Activated CD8-positive, alpha-beta memory T cell treated with anti-CD3 and anti-CD28 coated beads, Interleukin-2, amount 50 U/mL, for 1 hour (primary cell): Measurements from ENCODE around the gene DACT3.

Experiments
- DNase-seq: peaks from one replicate; pipeline ENCODE4 v3.0.0-alpha.2; 2020; ENCODE audit errors: extremely low read depth

DACT3 gene

GRCh38 chr19:46668662-46669061 is 7.7 kb upstream of the DACT3 start:
- DNase-seq, result no peak

GRCh38 chr19:46665072-46665471 is 4.1 kb upstream of the DACT3 start:
- DNase-seq, result no peak

GRCh38 chr19:46661735-46662592 is 982 bp upstream of the DACT3 start:
- peak; percentile 40 for DNase-seq

DNA sequence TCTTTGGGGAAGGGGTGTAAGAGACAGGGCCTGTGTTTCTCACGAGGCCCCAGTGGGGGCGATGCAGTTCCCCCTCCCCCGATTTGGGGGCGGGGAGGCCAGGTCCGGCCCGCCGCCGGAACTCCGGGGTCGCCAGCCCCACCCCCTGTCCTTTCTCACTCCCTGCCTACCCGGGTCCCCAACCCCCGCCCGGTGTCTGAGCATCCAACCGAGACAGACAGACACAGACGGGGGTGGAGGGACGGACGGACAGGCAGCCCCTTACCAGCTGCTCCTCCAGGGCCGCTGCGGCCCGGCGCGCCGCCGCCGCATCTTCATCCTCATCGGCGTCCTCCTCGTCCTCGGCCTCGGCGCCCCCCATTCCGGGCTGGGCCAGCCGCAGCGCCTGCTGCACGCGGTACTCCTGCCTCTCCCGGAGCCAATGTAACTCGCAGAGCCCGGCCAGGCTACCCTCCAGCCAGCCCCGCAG is 397 bp downstream of the DACT3 start:
- no peak for DNase-seq

DNA sequence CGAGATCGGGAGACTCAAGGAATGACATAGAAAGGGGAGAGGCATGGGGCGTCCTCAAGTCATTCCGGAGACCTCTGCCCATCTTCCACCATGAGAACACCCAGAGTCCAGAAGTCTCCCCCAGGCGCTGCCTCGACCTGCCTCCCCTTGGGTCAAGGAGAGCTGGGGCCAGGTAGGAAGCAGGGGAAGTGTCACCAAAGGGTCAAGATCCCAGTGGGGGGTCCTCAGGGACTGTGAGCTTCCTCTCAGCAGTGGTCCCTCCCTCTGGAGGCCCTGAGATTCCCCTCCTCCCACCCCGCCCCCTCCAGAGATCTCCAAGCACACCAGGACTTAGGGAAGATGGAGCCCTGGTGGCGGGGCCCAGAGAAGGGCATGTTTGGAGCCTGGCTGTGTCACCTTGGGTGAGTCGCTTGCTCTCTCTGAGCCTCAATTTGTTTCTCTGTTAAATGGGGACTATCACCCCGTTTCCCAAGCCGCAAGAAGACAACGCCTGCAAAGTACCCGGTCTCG is 919 bp downstream of the DACT3 start:
- DNase-seq, result no peak

DNA sequence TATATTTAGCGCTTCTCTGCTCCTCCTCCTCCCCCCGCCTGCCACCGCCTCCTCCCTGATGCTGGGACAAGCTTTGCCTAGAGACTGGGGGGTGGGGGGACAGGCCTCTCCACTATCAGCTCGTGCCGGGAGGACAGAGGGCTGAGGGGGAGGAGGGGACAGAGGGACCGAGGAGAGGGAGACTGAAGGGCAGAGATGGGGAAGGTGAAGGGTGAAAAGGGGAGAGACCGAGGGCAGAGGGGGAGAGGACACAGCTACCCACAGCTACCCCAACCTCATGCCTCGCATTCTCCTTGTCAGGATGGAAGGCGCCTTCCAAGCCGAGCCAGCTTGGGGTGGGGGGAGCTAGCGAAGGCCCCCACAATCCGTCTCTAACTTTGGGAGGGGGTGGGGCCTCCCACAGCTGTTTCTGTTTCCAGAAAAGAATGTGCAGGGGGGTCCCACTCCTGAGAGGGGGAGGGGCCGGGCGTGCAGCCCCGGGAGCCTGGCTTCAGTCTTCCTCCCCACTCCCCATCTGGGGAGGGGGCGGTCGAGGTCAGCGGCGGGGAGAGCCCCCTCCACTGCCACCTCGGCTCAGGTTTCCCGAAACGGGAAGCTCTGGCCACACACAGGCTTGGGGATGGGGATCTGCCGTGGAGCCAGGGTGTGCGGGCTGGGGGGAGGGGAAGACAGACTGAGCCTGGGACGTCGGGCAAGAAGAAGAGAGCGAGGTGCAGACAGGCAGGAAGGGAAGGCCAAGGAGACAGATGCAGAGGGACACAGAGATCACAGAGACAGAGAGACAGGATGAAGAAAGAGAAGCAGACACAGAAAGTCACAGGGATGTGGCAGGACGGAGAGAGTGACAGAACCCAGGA is 1.6 kb downstream of the DACT3 start:
- no peak for DNase-seq

DNA sequence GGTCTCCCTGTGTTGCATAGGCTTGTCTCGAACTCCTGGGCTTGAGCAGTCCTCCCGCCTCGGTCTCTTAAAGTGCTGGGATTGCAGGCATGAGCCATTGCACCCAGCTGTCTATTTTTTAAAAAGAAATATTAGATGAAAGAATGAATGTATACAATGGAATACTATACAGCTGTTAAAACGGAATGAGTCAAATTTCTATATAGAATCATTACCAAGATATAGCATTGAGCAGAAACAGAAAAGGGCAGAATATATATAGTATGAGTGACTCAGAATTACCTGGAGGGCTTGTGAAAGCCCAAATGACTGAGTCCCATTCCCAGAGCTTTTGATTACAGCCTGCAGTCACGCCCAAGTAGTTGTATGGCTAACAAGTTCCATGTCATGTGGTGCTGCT is 4.4 kb downstream of the DACT3 start:
- DNase-seq, result no peak

GRCh38 chr19:46654621-46655152 is 6.3 kb downstream of the DACT3 start:
- DNase-seq, result no peak

GRCh38 chr19:46650445-46650844 is 10.5 kb downstream of the DACT3 start:
- no peak for DNase-seq

GRCh38 chr19:46648961-46649960 is 11.7 kb downstream of the DACT3 start:
- DNase-seq, result no peak

DNA sequence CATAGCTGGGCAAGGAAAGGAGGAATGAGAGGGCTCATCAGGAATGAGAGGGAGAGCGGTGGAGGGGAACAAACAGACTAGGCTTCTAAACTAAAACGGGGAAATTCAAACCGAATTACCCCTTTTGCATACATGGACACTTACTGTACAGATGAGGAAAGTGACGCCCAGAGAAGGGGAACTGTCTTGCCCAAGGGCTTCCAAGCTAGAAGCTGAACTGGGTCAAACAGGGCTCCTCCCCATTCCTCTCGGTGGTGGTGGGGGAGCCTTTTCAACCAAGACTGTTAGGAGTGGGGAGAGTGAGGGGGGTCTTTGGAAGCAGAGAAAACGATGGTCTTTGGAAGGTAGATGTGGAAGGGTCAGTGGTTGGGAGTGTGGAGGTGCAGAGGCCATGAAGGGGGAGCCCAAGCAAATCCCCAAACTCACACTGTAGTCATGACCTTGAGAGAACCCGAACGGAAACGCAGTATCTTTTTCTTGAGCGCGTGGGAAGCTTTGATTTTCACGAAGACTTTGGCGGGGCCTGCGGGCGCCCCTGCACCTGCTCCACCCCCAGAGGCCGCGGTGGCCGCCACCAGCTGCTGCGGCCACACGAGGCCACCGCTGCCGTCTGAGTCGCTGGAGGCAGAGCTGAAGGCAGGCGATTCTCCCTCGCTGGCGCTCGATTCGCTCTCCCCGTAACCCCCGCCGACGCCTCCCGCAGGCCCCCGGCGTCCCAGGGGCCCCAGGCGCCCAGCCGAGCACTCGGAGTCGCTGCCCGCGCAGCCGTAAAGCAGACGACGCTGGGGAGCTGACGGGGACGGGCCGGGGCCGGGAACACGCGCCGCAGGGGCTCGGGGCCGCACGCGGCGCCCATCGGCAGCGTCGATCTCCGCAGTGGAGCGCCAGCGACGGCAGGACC is 12.7 kb downstream of the DACT3 start:
- no peak for DNase-seq

- DNase-seq, result no peak
Measured at GRCh38 chr19:46646402-46646801, 14.6 kb downstream of the DACT3 start.

DNA sequence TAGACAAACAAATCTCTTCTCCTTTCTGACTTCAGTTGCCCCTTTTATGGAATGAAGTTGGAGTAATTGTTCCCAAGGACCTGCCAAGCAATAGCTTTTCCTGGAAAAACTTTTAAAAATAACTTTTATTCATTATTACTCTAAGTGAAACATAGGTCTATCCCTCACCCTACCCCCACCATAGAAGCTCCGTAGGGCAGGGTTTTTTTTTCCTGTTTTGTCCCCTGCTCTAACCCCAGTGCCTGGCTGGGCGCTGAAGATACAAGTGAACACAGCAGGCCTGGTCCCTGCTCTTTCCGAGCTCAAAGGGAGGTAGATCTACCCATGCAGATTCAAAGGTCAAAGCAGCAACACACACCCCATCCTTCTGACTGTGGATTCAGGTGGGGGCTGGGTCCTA is 16.3 kb downstream of the DACT3 start:
- no peak for DNase-seq

GRCh38 chr19:46640656-46641055 is 20.3 kb downstream of the DACT3 start:
- DNase-seq, result no peak

DNA sequence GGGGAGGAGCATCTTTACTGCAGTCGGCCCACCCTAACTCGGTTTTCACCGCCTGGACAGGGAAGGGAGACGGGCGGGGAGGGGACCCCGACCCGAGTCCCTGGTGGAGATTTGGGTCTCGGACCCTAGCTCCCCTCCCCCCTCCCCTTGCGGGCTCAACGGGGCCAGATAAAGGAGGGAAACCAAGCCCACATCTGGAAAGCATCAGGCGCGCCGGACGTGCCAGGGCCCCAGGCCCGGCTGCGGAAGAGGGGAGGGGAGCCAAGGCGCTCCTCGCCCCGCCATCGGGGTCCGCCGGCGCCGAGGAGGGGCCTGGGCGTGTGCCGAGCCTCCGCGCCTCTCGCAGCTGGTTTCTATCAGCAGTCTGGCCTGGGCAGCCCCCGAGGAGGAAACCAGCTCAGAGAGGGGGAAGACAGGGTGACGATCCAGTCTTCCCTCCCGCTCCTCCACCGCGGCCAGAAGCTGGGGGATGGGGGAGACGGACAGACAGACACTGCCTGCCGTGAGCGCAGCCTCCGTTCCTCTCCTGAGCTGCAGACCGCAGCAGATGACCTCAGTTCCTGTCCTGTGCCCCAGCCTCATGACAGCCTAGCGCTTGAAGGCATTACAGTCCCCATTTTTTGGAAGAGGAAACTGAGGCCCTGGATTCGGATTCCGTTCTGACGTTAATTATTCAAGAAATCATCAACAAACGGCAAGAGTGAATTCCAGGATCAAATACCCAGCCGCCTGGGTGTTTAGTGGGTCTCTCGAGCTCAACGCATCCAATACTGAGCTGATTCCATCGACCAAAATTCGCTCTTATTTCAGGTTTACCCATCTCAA is 21.4 kb downstream of the DACT3 start:
- no peak for DNase-seq

GRCh38 chr19:46637224-46637623 is 23.8 kb downstream of the DACT3 start:
- DNase-seq, result no peak

DNA sequence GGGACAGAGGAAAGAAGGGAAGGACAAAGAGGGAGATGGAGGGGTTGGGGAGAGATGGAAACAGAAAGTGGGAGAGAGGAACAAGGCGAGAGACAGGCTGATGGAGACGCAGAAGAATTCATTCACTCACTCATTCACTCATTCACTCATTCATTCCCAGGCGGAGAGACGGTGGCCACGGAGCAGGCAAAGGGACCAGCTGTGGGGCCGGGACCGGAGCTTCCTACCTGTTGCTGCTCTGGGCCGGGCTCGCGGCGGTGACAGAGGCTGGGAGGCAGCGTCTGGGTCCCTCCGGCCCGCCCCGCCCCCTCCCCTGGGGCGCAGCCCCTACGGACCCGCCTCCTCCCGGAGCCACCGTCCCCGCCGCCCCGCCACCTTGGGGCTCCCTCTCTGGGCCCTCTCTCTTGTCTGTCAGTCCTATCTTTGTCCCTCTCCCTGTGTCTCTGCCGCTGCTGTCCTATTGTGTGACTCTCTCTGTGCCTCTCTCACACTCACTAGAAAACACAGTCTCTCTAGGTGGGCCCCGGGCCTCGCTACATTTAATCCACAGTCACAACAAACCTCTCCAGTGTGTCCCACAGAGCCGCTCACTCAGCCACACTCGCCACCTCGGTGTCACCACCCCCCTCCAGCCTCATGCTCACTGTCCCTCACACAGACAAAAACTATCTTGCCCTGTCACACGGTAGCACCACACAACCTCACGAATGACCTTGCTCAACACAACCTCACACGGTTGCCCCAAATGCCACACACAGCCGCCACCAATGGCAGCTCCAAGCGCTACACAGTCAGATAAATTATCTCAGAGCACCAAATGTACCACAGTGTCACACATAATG is 24.8 kb downstream of the DACT3 start, which contains the start of gene GNG8:
GNG8 (minus strand) TSS at position 283 of the 842 bp plus-strand sequence. CDS start 1,520 bp downstream, outside the sequence.
- DNase-seq, result no peak

GRCh38 chr19:46634656-46635218 is 26.2 kb downstream of the DACT3 start:
- DNase-seq, result no peak
